PC-9 (cell line): ENCODE results near the gene LIX1L. TPM values are rescaled to one million over a fixed set of nuclear protein-coding genes. Genes with fewer than 3 reads are reported as not detected.

ENCODE experiments used
- BruUV-seq: library from RNA; stranded (reverse); fragments of 400-500 nt; replicated peaks from 2 replicates; lab custom pipeline; 2021; lab: Mats Ljungman, UMichigan
- CTCF ChIA-PET: fragments of 300-600 bp; sonication (Branson Sonifier 250); formaldehyde crosslinking; loops from one replicate; lab custom pipeline; 2022; ENCODE audit warnings: antibody characterized with exemption; lab: Charles Lee
- POLR2A ChIA-PET: fragments of 300-600 bp; sonication (Branson Sonifier 250); formaldehyde crosslinking; loops from one replicate; lab custom pipeline; 2022; ENCODE audit warnings: antibody characterized with exemption; ENCODE audit not compliant: unreplicated experiment; lab: Charles Lee
- DNase-seq, 2 experiments: peaks; one replicate each; pipeline versions ENCODE4 v3.0.0 to v3.0.0-alpha.2; 2015 to 2022; ENCODE audit warnings: mixed read lengths in 1 of 2
- H2AFZ ChIP-seq: fragments of 200-600 bp; sonication (generic); 2 replicates; pipeline ENCODE4 v1.8.1; 2017; ENCODE audit warnings: antibody characterized with exemption
- H3F3A ChIP-seq: fragments of 200-600 bp; sonication (generic); 2 replicates; pipeline ENCODE4 v1.8.1; 2017; ENCODE audit warnings: antibody characterized with exemption, mild to moderate bottlenecking, low read depth; ENCODE audit not compliant: insufficient read depth
- H3K27ac ChIP-seq: fragments of 200-600 bp; sonication (generic); 2 replicates; pipeline ENCODE4 v1.6.1; 2016; ENCODE audit warnings: mixed run types
- H3K27me3 ChIP-seq: fragments of 200-600 bp; sonication (generic); 2 replicates; pipeline ENCODE4 v1.6.1; 2016; ENCODE audit warnings: low read depth, mixed run types; ENCODE audit not compliant: insufficient read depth
- H3K36me3 ChIP-seq: fragments of 200-600 bp; sonication (generic); 2 replicates; pipeline ENCODE4 v1.6.1; 2016; ENCODE audit warnings: low read depth, mixed run types
- H3K4me1 ChIP-seq: fragments of 200-600 bp; sonication (generic); replicated peaks from 2 replicates; pipeline ENCODE4 v1.6.1; 2016; ENCODE audit warnings: mixed run types; ENCODE audit not compliant: insufficient read depth
- H3K4me2 ChIP-seq: fragments of 200-600 bp; sonication (generic); 2 replicates; pipeline ENCODE4 v1.6.1; 2017; ENCODE audit warnings: mixed run types
- H3K4me3 ChIP-seq: fragments of 200-600 bp; sonication (generic); 2 replicates; pipeline ENCODE4 v1.6.1; 2016; ENCODE audit warnings: mixed run types
- H3K79me2 ChIP-seq: fragments of 200-600 bp; sonication (generic); 2 replicates; pipeline ENCODE4 v1.6.1; 2017; ENCODE audit warnings: low read depth, mixed run types
- H3K9me2 ChIP-seq: fragments of 200-600 bp; sonication (generic); 2 replicates; pipeline ENCODE4 v1.8.1; 2017; ENCODE audit warnings: mild to moderate bottlenecking; ENCODE audit not compliant: insufficient read depth
- H3K9me3 ChIP-seq: fragments of 200-600 bp; sonication (generic); 2 replicates; pipeline ENCODE4 v1.8.1; 2016; ENCODE audit warnings: low read depth; ENCODE audit not compliant: insufficient read depth
- H4K20me1 ChIP-seq: fragments of 200-600 bp; sonication (generic); 2 replicates; pipeline ENCODE4 v1.8.1; 2017; ENCODE audit not compliant: insufficient read depth
- EZH2 ChIP-seq: fragments of 200-600 bp; sonication (generic); IDR thresholded peaks from 2 replicates; pipeline ENCODE4 v1.8.0; 2017; ENCODE audit warnings: antibody characterized with exemption, low read depth
- intact Hi-C: fragments of 100-400 bp; cut with micrococcal nuclease; formaldehyde crosslinking; loops from one replicate; pipeline ENCODE4 v1.10.0; 2022; ENCODE audit not compliant: unreplicated experiment
- total RNA-seq: library from RNA; stranded (reverse); gene quantifications from 2 replicates; pipeline ENCODE4 v1.2.3, GENCODE V29; 2021
- TF ChIP-seq, protein P1 (sequence below): fragments of 200-600 bp; sonication (generic); conservative IDR thresholded peaks from 2 replicates; pipeline ENCODE4 v1.6.1; 2017; ENCODE audit warnings: mixed run types, antibody characterized with exemption, mild to moderate bottlenecking, moderate library complexity

The LIX1L gene
- total RNA-seq, 1 experiment from 2014 or later = 0.48 TPM

- Histone ChIP-seq H3K9me2 (no peaks in the 10 kb centered on the region), H3K4me2 (no peak overlapping the region), H3K4me1 (no peaks in the 10 kb centered on the region), H3K9me3 (no peaks in the 10 kb centered on the region), H3F3A (no peaks in the 10 kb centered on the region), H4K20me1 (no peaks in the 10 kb centered on the region), H3K4me3 (no peak overlapping the region), H3K27ac (no peak overlapping the region), H2AFZ (no peak overlapping the region), H3K27me3 (no peaks in the 10 kb centered on the region), H3K79me2 (no peaks in the 10 kb centered on the region), H3K36me3 (no peaks in the 10 kb centered on the region)
- ChIA-PET CTCF (no interaction called here), POLR2A (no interaction called here)
- TF ChIP-seq EZH2 = no peak
- TF ChIP-seq, protein P1, sequence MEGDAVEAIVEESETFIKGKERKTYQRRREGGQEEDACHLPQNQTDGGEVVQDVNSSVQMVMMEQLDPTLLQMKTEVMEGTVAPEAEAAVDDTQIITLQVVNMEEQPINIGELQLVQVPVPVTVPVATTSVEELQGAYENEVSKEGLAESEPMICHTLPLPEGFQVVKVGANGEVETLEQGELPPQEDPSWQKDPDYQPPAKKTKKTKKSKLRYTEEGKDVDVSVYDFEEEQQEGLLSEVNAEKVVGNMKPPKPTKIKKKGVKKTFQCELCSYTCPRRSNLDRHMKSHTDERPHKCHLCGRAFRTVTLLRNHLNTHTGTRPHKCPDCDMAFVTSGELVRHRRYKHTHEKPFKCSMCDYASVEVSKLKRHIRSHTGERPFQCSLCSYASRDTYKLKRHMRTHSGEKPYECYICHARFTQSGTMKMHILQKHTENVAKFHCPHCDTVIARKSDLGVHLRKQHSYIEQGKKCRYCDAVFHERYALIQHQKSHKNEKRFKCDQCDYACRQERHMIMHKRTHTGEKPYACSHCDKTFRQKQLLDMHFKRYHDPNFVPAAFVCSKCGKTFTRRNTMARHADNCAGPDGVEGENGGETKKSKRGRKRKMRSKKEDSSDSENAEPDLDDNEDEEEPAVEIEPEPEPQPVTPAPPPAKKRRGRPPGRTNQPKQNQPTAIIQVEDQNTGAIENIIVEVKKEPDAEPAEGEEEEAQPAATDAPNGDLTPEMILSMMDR = no peak
- no TSS peak for BruUV-seq
- no peak for DNase-seq
- intact Hi-C loops = no loop called here
Observed at GRCh38 chr1:145944532-145944931, 13.3 kb downstream of the LIX1L start.

- Histone ChIP-seq H3K27ac (no peak overlapping the region), H3K4me2 (no peak overlapping the region), H3K9me2 (no peaks in the 10 kb centered on the region), H3K36me3 (no peaks in the 10 kb centered on the region), H3K79me2 (no peaks in the 10 kb centered on the region), H3K4me1 (no peaks in the 10 kb centered on the region), H3K4me3 (no peak overlapping the region), H4K20me1 (no peaks in the 10 kb centered on the region), H3K27me3 (no peaks in the 10 kb centered on the region), H3F3A (no peaks in the 10 kb centered on the region), H3K9me3 (no peaks in the 10 kb centered on the region), H2AFZ (0 out of 2 replicates have a peak overlapping the region, but pooled peaks have one; percentile 4)
- TF ChIP-seq, protein P1 = no peak
- TF ChIP-seq EZH2 = no peak
- intact Hi-C loops = no loop called here
- DNase-seq = no peak
- ChIA-PET POLR2A (no interaction called here), CTCF (no interaction called here)
- BruUV-seq = no TSS peak
Observed at GRCh38 chr1:145942871-145943270, 14.9 kb downstream of the LIX1L start.

GRCh38 chr1:145942405-145942804, 15.4 kb downstream of the LIX1L start:
- intact Hi-C loops = no loop called here
- no peak for TF ChIP-seq EZH2
- TF ChIP-seq, protein P1 = no peak
- no TSS peak for BruUV-seq
- Histone ChIP-seq H3K27me3 (no peaks in the 10 kb centered on the region), H3K4me2 (no peak overlapping the region), H3K9me2 (no peaks in the 10 kb centered on the region), H3K36me3 (no peaks in the 10 kb centered on the region), H3F3A (no peaks in the 10 kb centered on the region), H3K79me2 (no peaks in the 10 kb centered on the region), H3K27ac (no peak overlapping the region), H3K4me1 (no peaks in the 10 kb centered on the region), H3K4me3 (no peak overlapping the region), H3K9me3 (no peaks in the 10 kb centered on the region), H2AFZ (0 out of 2 replicates have a peak overlapping the region, but pooled peaks have one; percentile 4), H4K20me1 (no peaks in the 10 kb centered on the region)
- CTCF ChIA-PET = no interaction called here
- no peak for DNase-seq
- POLR2A ChIA-PET = no interaction called here
